Peyer's patch (tissue), 4 donors: ENCODE measurements around the gene COL9A3.

Experiments
- POLR2A ChIP-seq, 2 donors: fragments of 450-650 bp; IDR thresholded peaks; one replicate each; pipeline ENCODE4 v1.5.1; 2017; ENCODE audit warnings: antibody characterized with exemption in 2 of 2, mild to moderate bottlenecking in 2 of 2, moderate library complexity in 2 of 2
- TF ChIP-seq, protein P1 (sequence below), 6 experiments: fragments of 450-650 bp in 4 of 6; fragments of 200-600 bp in 2 of 6; sonication (generic) in 1 of 6; IDR thresholded peaks; one replicate each; pipeline ENCODE4 v1.5.1; 2017 to 2019; ENCODE audit warnings: antibody characterized with exemption in 6 of 6, mild to moderate bottlenecking in 3 of 6, moderate library complexity in 1 of 6

DNA sequence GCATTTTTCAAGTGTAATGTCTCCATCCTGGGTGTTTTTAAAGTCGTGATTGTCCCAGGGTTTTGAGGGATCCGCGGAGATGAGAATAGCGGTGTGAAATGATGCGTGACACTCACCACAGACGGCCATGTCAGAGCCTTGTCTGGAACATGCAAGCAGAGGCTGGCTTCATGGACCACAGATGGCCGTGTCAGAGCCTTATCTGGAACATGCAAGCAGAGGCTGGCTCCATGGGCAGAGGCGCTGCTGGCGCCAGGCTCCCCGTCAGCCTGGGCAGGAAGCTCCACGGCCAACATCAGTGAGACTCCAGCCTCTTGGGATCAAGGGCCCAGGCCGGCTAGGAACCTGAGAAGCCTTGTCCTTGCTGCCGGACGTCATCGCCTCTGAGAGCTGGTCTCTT, 28.2 kb upstream of the COL9A3 start:
- TF ChIP-seq, protein P1, sequence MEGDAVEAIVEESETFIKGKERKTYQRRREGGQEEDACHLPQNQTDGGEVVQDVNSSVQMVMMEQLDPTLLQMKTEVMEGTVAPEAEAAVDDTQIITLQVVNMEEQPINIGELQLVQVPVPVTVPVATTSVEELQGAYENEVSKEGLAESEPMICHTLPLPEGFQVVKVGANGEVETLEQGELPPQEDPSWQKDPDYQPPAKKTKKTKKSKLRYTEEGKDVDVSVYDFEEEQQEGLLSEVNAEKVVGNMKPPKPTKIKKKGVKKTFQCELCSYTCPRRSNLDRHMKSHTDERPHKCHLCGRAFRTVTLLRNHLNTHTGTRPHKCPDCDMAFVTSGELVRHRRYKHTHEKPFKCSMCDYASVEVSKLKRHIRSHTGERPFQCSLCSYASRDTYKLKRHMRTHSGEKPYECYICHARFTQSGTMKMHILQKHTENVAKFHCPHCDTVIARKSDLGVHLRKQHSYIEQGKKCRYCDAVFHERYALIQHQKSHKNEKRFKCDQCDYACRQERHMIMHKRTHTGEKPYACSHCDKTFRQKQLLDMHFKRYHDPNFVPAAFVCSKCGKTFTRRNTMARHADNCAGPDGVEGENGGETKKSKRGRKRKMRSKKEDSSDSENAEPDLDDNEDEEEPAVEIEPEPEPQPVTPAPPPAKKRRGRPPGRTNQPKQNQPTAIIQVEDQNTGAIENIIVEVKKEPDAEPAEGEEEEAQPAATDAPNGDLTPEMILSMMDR (IDR thresholded peaks at IDR 0.05): no peak
- TF ChIP-seq POLR2A (IDR thresholded peaks at IDR 0.05): no peak
